CD14-positive monocyte (primary cell): Measurements from ENCODE around the gene TSHZ2. TPM values are rescaled to one million over a fixed set of nuclear protein-coding genes. Genes with fewer than 3 reads are reported as not detected.

Source experiments
- DNase-seq, 3 donors: peaks; one replicate each; pipeline ENCODE4 v3.0.0-alpha.2; 2011 to 2022
- H2AFZ ChIP-seq: 2 replicates; pipeline ENCODE4 v1.6.0; 2012; ENCODE audit warnings: mild to moderate bottlenecking, low read depth, low read length, inconsistent platforms; ENCODE audit not compliant: insufficient read depth, poor library complexity, severe bottlenecking
- H3K27ac ChIP-seq, 2 donors: 1 replicate in 1 of 2; 2 replicates in 1 of 2; pipeline ENCODE4 v1.5.1; 2012 to 2013; ENCODE audit warnings: low read length in 2 of 2, control low read depth in 1 of 2, inconsistent platforms in 1 of 2, low read depth in 1 of 2, mild to moderate bottlenecking in 1 of 2
- H3K27me3 ChIP-seq, 2 donors: one replicate each; pipeline versions ENCODE4 v1.6.0 to v1.6.1; 2011 to 2013; ENCODE audit warnings: low read length in 2 of 2; ENCODE audit not compliant: control insufficient read depth in 2 of 2, insufficient read depth in 2 of 2
- H3K36me3 ChIP-seq, 2 donors: replicated peaks in 1 of 2; 1 replicate in 1 of 2; 2 replicates in 1 of 2; pipeline versions ENCODE4 v1.5.1 to v1.6.1; 2012 to 2013; ENCODE audit warnings: low read length in 2 of 2, control low read depth in 1 of 2, inconsistent platforms in 1 of 2, mild to moderate bottlenecking in 1 of 2; ENCODE audit not compliant: insufficient read depth in 2 of 2, control insufficient read depth in 1 of 2
- H3K4me1 ChIP-seq, 2 donors: 1 replicate in 1 of 2; 2 replicates in 1 of 2; pipeline versions ENCODE4 v1.5.1 to v1.6.1; 2012 to 2013; ENCODE audit warnings: low read length in 2 of 2, control low read depth in 1 of 2, inconsistent platforms in 1 of 2, mild to moderate bottlenecking in 1 of 2, moderate library complexity in 1 of 2; ENCODE audit not compliant: insufficient read depth in 2 of 2, control insufficient read depth in 1 of 2
- H3K4me2 ChIP-seq: replicated peaks from 2 replicates; pipeline ENCODE3; 2012; ENCODE audit warnings: low read length, moderate library complexity, mild to moderate bottlenecking; ENCODE audit not compliant: poor library complexity, severe bottlenecking; ENCODE audit errors: extremely low read depth
- H3K4me3 ChIP-seq, 3 experiments: fragments of 200-600 bp in 1 of 3; sonication (generic) in 1 of 3; replicated peaks in 1 of 3; 1 replicate in 2 of 3; 2 replicates in 1 of 3; pipeline ENCODE4 v1.5.1; 2011 to 2013; ENCODE audit warnings: low read length in 3 of 3, mild to moderate bottlenecking in 3 of 3, control low read depth in 2 of 3, low read depth in 2 of 3, inconsistent platforms in 1 of 3, moderate library complexity in 1 of 3
- H3K79me2 ChIP-seq: 2 replicates; pipeline ENCODE4 v1.6.0; 2012; ENCODE audit warnings: mild to moderate bottlenecking, control low read depth, inconsistent platforms, low read length, moderate library complexity; ENCODE audit not compliant: insufficient read depth
- H3K9ac ChIP-seq: 2 replicates; pipeline ENCODE4 v1.6.0; 2017; ENCODE audit warnings: low read length, mild to moderate bottlenecking; ENCODE audit not compliant: insufficient read depth, poor library complexity, severe bottlenecking
- H3K9me3 ChIP-seq, 2 donors: replicated peaks in 1 of 2; 1 replicate in 1 of 2; 2 replicates in 1 of 2; pipeline versions ENCODE4 v1.5.1 to v1.6.1; 2012 to 2013; ENCODE audit warnings: low read length in 2 of 2, control low read depth in 1 of 2; ENCODE audit not compliant: control insufficient read depth in 1 of 2, insufficient read depth in 1 of 2
- H4K20me1 ChIP-seq: 2 replicates; pipeline ENCODE4 v1.6.0; 2012; ENCODE audit warnings: mild to moderate bottlenecking, low read length, control low read depth, moderate library complexity; ENCODE audit not compliant: insufficient read depth
- H3K27ac Mint-ChIP-seq, 7 donors: one replicate each; pipeline ENCODE4 v1.8.0; 2020; ENCODE audit warnings: mild to moderate bottlenecking in 7 of 7, mixed read lengths in 7 of 7, moderate library complexity in 6 of 7, inconsistent platforms in 2 of 7
- H3K27me3 Mint-ChIP-seq, 3 donors: one replicate each; pipeline ENCODE4 v1.8.0; 2021 to 2022; ENCODE audit warnings: low read depth in 3 of 3, mild to moderate bottlenecking in 3 of 3, mixed read lengths in 3 of 3, moderate library complexity in 3 of 3, inconsistent platforms in 1 of 3
- H3K36me3 Mint-ChIP-seq, 2 donors: one replicate each; pipeline ENCODE4 v1.8.0; 2020; ENCODE audit warnings: mixed read lengths in 2 of 2, inconsistent platforms in 1 of 2, mild to moderate bottlenecking in 1 of 2
- H3K4me1 Mint-ChIP-seq: one replicate; pipeline ENCODE4 v1.8.0; 2020; ENCODE audit warnings: mild to moderate bottlenecking, mixed read lengths
- H3K4me3 Mint-ChIP-seq, 2 donors: one replicate each; pipeline ENCODE4 v1.8.0; 2020; ENCODE audit warnings: mild to moderate bottlenecking in 2 of 2, mixed read lengths in 2 of 2, moderate library complexity in 1 of 2
- H3K9me3 Mint-ChIP-seq, 7 donors: one replicate each; pipeline ENCODE4 v1.8.0; 2020 to 2022; ENCODE audit warnings: mixed read lengths in 7 of 7, mild to moderate bottlenecking in 6 of 7, moderate library complexity in 6 of 7, inconsistent platforms in 2 of 7
- CTCF ChIP-seq: fragments of 200-600 bp; IDR thresholded peaks from one replicate; pipeline ENCODE4 v1.8.0; 2022; ENCODE audit warnings: antibody characterized with exemption, mild to moderate bottlenecking
- WGBS: methylation state at CpG from one replicate; pipeline ENCODE4 v1.1.5; 2013; ENCODE audit warnings: missing lambda C conversion rate; ENCODE audit not compliant: insufficient coverage; 5-methylcytosine and 5-hydroxymethylcytosine counted together
- intact Hi-C, 2 donors: fragments of 100-400 bp; cut with micrococcal nuclease; formaldehyde crosslinking; loops; one replicate each; pipeline versions ENCODE4 v1.15.0 to v1.15.1; 2023
- polyA plus RNA-seq, 3 donors: library from polyadenylated mRNA; depleted of rRNA in 1 of 3; unstranded in 2 of 3; stranded (reverse) in 1 of 3; fragments of 300-500 nt in 2 of 3; fragments of >200 nt in 1 of 3; fragmentation: Illumina TruSeq in 2 of 3; gene quantifications; 1 replicate in 2 of 3; 2 replicates in 1 of 3; pipeline ENCODE4 v1.2.3, GENCODE V29; 2012 to 2021

Gene TSHZ2
- polyA plus RNA-seq, 3 donors, result not detected

- intact Hi-C loops, result no loop called here
- Histone ChIP-seq H3K9me3 (no peaks in the 10 kb centered on the region), H3K4me1 (no peaks in the 10 kb centered on the region), H3K9ac (no peak overlapping the region), H3K36me3 (no peaks in the 10 kb centered on the region), H3K4me2 (no peak overlapping the region), H4K20me1 (no peaks in the 10 kb centered on the region), H3K27me3 (no peaks in the 10 kb centered on the region), H3K4me3 (no peak overlapping the region), H2AFZ (no peak overlapping the region), H3K27ac (no peak overlapping the region), H3K79me2 (no peaks in the 10 kb centered on the region)
- Mint-ChIP-seq H3K4me1 (no peaks in the 10 kb centered on the region), H3K9me3 (no peaks in the 10 kb centered on the region), H3K27ac (no peak overlapping the region), H3K36me3 (no peaks in the 10 kb centered on the region), H3K27me3 (peaks cover 0 to 2% (median 2%) of the 10 kb centered on the region in 3 donors), H3K4me3 (no peak overlapping the region)
- no peak for DNase-seq
- WGBS, result 88% methylated on average over 1 of the region's 1 CpG
- no peak for TF ChIP-seq CTCF
Observed at GRCh38 chr20:53279735-53280134, 307.6 kb downstream of the TSHZ2 start.

GRCh38 chr20:53281557-53282117 lies 309.5 kb downstream of the TSHZ2 start:
- H3K27ac Mint-ChIP-seq, result no peak overlapping the region
- Histone ChIP-seq H3K27me3 (no peaks in the 10 kb centered on the region), H3K79me2 (no peaks in the 10 kb centered on the region), H3K36me3 (no peaks in the 10 kb centered on the region), H2AFZ (no peak overlapping the region), H3K27ac (no peak overlapping the region), H3K4me2 (no peak overlapping the region), H3K9ac (no peak overlapping the region), H4K20me1 (no peaks in the 10 kb centered on the region), H3K9me3 (no peaks in the 10 kb centered on the region), H3K4me1 (no peaks in the 10 kb centered on the region), H3K4me3 (no peak overlapping the region)
- intact Hi-C loops, result no loop called here
- peaks cover 0 to 3% (median 2%) of the 10 kb centered on the region in 3 donors for H3K27me3 Mint-ChIP-seq
- no peaks in the 10 kb centered on the region for H3K9me3 Mint-ChIP-seq
- no peak overlapping the region for H3K4me3 Mint-ChIP-seq
- H3K36me3 Mint-ChIP-seq, result no peaks in the 10 kb centered on the region
- no peaks in the 10 kb centered on the region for H3K4me1 Mint-ChIP-seq
- no peak for TF ChIP-seq CTCF
- 100% methylated on average over 1 of the region's 2 CpGs for WGBS
- DNase-seq, result no peak
